Glomerular visceral epithelial cell (primary cell): ENCODE results near the gene TRAF3IP1.

ENCODE experiments used
- DNase-seq: peaks from one replicate; pipeline ENCODE4 v3.0.0-alpha.2; 2016; ENCODE audit errors: extremely low spot score

TRAF3IP1 gene

GRCh38 chr2:238448031-238448955 lies 128.0 kb downstream of the TRAF3IP1 start:
- DNase-seq: no peak

- no peak for DNase-seq
Observed at GRCh38 chr2:238449241-238449640, 128.9 kb downstream of the TRAF3IP1 start.

- DNase-seq: no peak
Observed at GRCh38 chr2:238449909-238450417, 129.6 kb downstream of the TRAF3IP1 start.

GRCh38 chr2:238450440-238450861 lies 130.1 kb downstream of the TRAF3IP1 start:
- no peak for DNase-seq
